ENCODE data around the gene PITPNM3. TPM values are rescaled to one million over a fixed set of nuclear protein-coding genes. Genes with fewer than 3 reads are reported as not detected.

PITPNM3 gene
- total RNA-seq, 4 donors from 2014 or later: 4.0 to 10.9 (median 5.6) TPM

GRCh38 chr17:6583411-6583810, 27.1 kb upstream of the PITPNM3 start:
- H3K4me3 ChIP-seq (replicated peaks in 1 of 3): no peak overlapping the region
- H3K27me3 ChIP-seq: no peaks in the 10 kb centered on the region
- intact Hi-C loops (cut with DNase I): no loop called here
- H3K4me1 ChIP-seq: no peaks in the 10 kb centered on the region
- DNase-seq: no peak
- TF ChIP-seq POLR2A (IDR thresholded peaks at IDR 0.05): no peak
- TF ChIP-seq, protein P1, sequence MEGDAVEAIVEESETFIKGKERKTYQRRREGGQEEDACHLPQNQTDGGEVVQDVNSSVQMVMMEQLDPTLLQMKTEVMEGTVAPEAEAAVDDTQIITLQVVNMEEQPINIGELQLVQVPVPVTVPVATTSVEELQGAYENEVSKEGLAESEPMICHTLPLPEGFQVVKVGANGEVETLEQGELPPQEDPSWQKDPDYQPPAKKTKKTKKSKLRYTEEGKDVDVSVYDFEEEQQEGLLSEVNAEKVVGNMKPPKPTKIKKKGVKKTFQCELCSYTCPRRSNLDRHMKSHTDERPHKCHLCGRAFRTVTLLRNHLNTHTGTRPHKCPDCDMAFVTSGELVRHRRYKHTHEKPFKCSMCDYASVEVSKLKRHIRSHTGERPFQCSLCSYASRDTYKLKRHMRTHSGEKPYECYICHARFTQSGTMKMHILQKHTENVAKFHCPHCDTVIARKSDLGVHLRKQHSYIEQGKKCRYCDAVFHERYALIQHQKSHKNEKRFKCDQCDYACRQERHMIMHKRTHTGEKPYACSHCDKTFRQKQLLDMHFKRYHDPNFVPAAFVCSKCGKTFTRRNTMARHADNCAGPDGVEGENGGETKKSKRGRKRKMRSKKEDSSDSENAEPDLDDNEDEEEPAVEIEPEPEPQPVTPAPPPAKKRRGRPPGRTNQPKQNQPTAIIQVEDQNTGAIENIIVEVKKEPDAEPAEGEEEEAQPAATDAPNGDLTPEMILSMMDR (IDR thresholded peaks at IDR 0.05): no peak
- no peak overlapping the region for H3K27ac ChIP-seq
- H3K9me3 ChIP-seq: no peaks in the 10 kb centered on the region
- peaks cover 28 to 32% of the 10 kb centered on the region in 2 donors for H3K36me3 ChIP-seq
- 96 to 98% methylated on average over 4 of the region's 4 CpGs for WGBS, 2 donors

DNA sequence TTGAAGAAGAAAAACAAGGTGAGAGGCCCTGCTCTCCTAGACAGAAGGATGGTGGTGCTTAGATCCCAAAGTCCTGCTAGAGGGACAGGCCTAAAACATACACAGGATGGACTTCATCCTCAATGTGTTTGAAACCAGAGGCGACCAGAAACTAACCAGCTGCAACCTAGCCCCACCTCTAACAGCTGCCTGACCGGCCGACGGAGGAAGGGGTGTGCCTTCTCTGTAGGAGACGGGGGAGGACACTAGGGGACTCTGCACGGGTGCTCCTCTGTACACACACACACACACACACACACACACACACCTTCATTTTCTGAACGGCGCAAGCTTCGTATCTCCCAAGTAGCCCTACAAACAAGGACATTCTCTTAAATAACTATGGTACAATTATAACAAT, 24.3 kb upstream of the PITPNM3 start:
- intact Hi-C loops (cut with DNase I): no loop called here
- no peak for DNase-seq
- no peaks in the 10 kb centered on the region for H3K27me3 ChIP-seq
- H3K27ac ChIP-seq: no peak overlapping the region
- no peaks in the 10 kb centered on the region for H3K9me3 ChIP-seq
- 83 to 92% methylated on average over 8 to 9 of the region's 9 CpGs for WGBS, 2 donors
- no peak overlapping the region for H3K4me3 ChIP-seq (replicated peaks in 1 of 3)
- peaks cover 11 to 12% of the 10 kb centered on the region in 2 donors for H3K36me3 ChIP-seq
- no peak for TF ChIP-seq POLR2A (IDR thresholded peaks at IDR 0.05)
- TF ChIP-seq, protein P1 (IDR thresholded peaks at IDR 0.05): no peak
- peaks cover 1 to 2% of the 10 kb centered on the region in 2 donors for H3K4me1 ChIP-seq

DNA sequence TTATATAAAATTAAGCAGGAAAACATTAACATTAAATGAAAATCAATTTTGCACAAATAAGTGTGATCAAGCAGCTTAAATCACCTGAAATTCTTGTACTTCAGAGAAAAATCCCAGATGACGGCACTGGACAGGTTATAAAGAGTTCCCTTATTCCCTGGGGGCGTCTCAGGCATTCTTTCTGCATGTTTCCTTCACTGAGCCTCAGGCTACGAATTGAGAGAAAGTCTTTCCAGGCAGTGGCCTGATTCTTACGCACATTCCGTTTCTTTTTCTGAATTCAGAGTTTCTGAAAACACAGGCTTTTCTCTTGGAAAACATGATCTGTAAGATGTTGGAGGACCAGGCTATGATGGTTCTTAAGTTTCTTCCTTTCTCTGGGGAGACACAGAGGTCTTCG, 22.1 kb upstream of the PITPNM3 start:
- peaks cover 17% of the 10 kb centered on the region in 2 donors for H3K4me1 ChIP-seq
- no peak for DNase-seq
- intact Hi-C loops (cut with DNase I): loop anchor here (5.0 kb wide), 1 partner anchor 106 kb away; no protein-coding TSS in a partner anchor
- H3K36me3 ChIP-seq: peaks cover 0 to 6% of the 10 kb centered on the region in 2 donors
- WGBS, 2 donors: 81 to 87% methylated on average over 6 of the region's 6 CpGs
- no peaks in the 10 kb centered on the region for H3K27me3 ChIP-seq
- H3K9me3 ChIP-seq: no peaks in the 10 kb centered on the region
- no peak overlapping the region for H3K27ac ChIP-seq
- no peak for TF ChIP-seq POLR2A (IDR thresholded peaks at IDR 0.05)
- TF ChIP-seq, protein P1 (IDR thresholded peaks at IDR 0.05): no peak
- H3K4me3 ChIP-seq (replicated peaks in 1 of 3): no peak overlapping the region

DNA sequence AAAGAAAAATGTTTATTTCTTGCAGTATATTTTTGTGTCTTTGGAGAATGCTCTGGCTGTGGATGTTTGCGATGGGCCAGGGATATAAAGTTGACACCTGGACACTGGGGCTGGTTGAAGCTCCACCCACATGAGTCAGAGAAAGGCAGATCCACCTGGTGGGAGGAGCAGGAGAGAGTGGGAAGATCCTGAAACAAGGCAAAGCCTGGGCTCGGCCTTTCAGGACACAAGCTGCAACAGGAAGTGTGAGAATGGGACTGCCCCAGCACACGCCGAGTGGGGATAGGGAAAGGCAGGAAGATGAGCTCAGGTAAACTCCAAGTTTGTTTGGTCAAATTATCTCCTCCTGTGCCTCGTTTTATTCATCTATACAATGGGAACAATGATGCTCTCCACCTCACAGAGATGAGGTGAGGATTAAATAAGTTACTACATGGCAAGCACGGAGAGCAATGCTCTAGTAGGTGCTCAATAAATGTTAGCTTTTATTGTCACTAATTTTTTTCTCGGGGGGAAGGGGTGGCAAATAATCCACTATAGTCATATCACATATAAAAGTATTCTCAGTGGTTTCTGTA, 21.4 kb upstream of the PITPNM3 start:
- TF ChIP-seq, protein P1 (IDR thresholded peaks at IDR 0.05): no peak
- TF ChIP-seq POLR2A (IDR thresholded peaks at IDR 0.05): no peak
- no peak for DNase-seq
- Histone ChIP-seq H3K4me3 (replicated peaks in 1 of 3) (no peak overlapping the region), H3K9me3 (no peaks in the 10 kb centered on the region), H3K27ac (no peak overlapping the region), H3K36me3 (peaks cover 0 to 6% of the 10 kb centered on the region in 2 donors), H3K27me3 (no peaks in the 10 kb centered on the region), H3K4me1 (peaks cover 17% of the 10 kb centered on the region in 2 donors)
- intact Hi-C loops (cut with DNase I): loop anchor here (5.0 kb wide), 1 partner anchor 105 kb away; no protein-coding TSS in a partner anchor
- WGBS, 2 donors: 88 to 93% methylated on average over 7 of the region's 7 CpGs

DNA sequence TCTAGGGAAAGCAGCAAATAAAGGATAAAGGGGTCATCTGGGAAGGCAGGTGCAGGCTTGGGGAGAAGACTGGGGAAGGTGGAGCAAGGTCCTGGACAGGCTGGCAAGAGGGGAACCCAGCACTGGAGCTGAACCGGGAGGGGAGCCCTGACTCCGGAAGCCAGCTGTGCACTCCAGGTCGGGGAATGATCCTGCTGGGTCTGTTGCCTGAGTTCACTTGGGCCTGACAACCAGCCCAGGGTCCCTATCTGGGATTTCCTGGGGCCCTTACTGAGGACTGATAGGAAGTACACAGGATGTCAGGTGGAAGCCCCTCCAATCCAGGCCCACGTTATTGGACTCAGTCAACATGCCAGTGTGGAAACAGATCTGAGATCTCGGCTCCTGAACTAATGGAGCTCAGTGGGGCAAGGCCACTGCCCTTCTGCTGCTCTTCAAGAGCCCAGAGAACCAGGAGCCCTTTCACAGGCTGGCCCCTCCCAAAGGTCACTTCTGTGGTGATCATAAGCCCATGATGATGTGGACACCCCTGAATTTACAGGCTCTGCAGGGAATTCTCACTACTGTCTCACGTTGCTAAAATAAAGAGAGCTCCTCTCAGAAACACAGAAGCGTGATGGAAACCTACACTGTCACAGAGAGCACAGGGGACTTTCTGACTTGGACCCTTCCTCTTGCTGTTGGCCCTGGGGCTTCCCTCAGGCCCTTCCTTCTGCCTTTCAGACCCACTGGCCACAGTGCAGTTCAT, 19.9 kb upstream of the PITPNM3 start:
- H3K4me3 ChIP-seq (replicated peaks in 1 of 3): no peak overlapping the region
- H3K36me3 ChIP-seq: peaks cover 0 to 6% of the 10 kb centered on the region in 2 donors
- DNase-seq: no peak
- 88 to 90% methylated on average over 7 of the region's 7 CpGs for WGBS, 2 donors
- intact Hi-C loops (cut with DNase I): loop anchor here (5.0 kb wide), 1 partner anchor 104 kb away; no protein-coding TSS in a partner anchor
- H3K27me3 ChIP-seq: no peaks in the 10 kb centered on the region
- peaks cover 17% of the 10 kb centered on the region in 2 donors for H3K4me1 ChIP-seq
- TF ChIP-seq, protein P1 (IDR thresholded peaks at IDR 0.05): no peak
- TF ChIP-seq POLR2A (IDR thresholded peaks at IDR 0.05): no peak
- no peak overlapping the region for H3K27ac ChIP-seq
- no peaks in the 10 kb centered on the region for H3K9me3 ChIP-seq
